GM21825 (cell line): ENCODE data around the gene THADA.
"Not testable (repeated sequence)": the region's sequence is repeated elsewhere in the genome, so short reads cannot be mapped to it uniquely, and the experiment has no call there.

Experiments used
- ATAC-seq: cut with Tn5 transposase; IDR thresholded peaks from one replicate; pipeline ENCODE4 v1.9.1; 2021; ENCODE audit warnings: mild to moderate bottlenecking, moderate library complexity; ENCODE audit not compliant: unreplicated experiment

Gene THADA

GRCh38 chr2:43284967-43285366, 310.9 kb downstream of the THADA start:
- ATAC-seq, result no peak

- not testable (repeated sequence) for ATAC-seq
Observed at GRCh38 chr2:43284347-43284746, 311.5 kb downstream of the THADA start.

GRCh38 chr2:43280994-43281393, 314.8 kb downstream of the THADA start:
- ATAC-seq, result no peak

GRCh38 chr2:43279317-43279840, 316.5 kb downstream of the THADA start:
- no peak for ATAC-seq

GRCh38 chr2:43278564-43279220, 317.1 kb downstream of the THADA start:
- ATAC-seq, result no peak

- no peak for ATAC-seq
Observed at GRCh38 chr2:43276962-43277391, 318.9 kb downstream of the THADA start.

- ATAC-seq, result no peak
Observed at GRCh38 chr2:43276266-43276941, 319.4 kb downstream of the THADA start.

GRCh38 chr2:43274721-43275120, 321.1 kb downstream of the THADA start:
- no peak for ATAC-seq

GRCh38 chr2:43274055-43274454, 321.8 kb downstream of the THADA start:
- ATAC-seq, result no peak

GRCh38 chr2:43273529-43273928, 322.3 kb downstream of the THADA start:
- peak; percentile 62 for ATAC-seq

GRCh38 chr2:43270930-43271615, 324.8 kb downstream of the THADA start:
- ATAC-seq, result no peak

- no peak for ATAC-seq
Observed at GRCh38 chr2:43270461-43270860, 325.4 kb downstream of the THADA start.

- no peak for ATAC-seq
Observed at GRCh38 chr2:43269706-43270105, 326.1 kb downstream of the THADA start.

GRCh38 chr2:43269074-43269572, 326.7 kb downstream of the THADA start:
- ATAC-seq, result no peak

GRCh38 chr2:43268066-43268953, 327.5 kb downstream of the THADA start:
- no peak for ATAC-seq

GRCh38 chr2:43267381-43267780, 328.5 kb downstream of the THADA start:
- ATAC-seq, result no peak

GRCh38 chr2:43266711-43267111, 329.1 kb downstream of the THADA start:
- no peak for ATAC-seq

- no peak for ATAC-seq
Observed at GRCh38 chr2:43265421-43265820, 330.4 kb downstream of the THADA start.

GRCh38 chr2:43265001-43265400, 330.8 kb downstream of the THADA start:
- ATAC-seq, result no peak

GRCh38 chr2:43262951-43263350, 332.9 kb downstream of the THADA start:
- no peak for ATAC-seq

- ATAC-seq, result no peak
Observed at GRCh38 chr2:43262239-43262638, 333.6 kb downstream of the THADA start.
